IMR-90 (cell line): ENCODE measurements around the gene POLRMT. TPM values are rescaled to one million over a fixed set of nuclear protein-coding genes. Genes with fewer than 3 reads are reported as not detected.

Experiments
- ATAC-seq: fragments of 200-7000 bp; cut with Tn5 transposase; 2 replicates; pipeline ENCODE4 v1.9.1; 2020; ENCODE audit warnings: low read depth, mild to moderate bottlenecking, moderate library complexity
- BruUV-seq: library from RNA; stranded (reverse); fragments of 400-500 nt; replicated peaks from 2 replicates; lab custom pipeline; 2021; lab: Mats Ljungman, UMichigan
- CTCF ChIA-PET: fragments of 300-600 bp; formaldehyde crosslinking; extraction: SDS; loops from one replicate; lab custom pipeline; 2021; ENCODE audit warnings: antibody characterized with exemption; lab: Yijun Ruan, JAX
- POLR2A ChIA-PET: fragments of 300-600 bp; sonication (Branson Sonifier 250); formaldehyde crosslinking; loops from one replicate; lab custom pipeline; 2022; ENCODE audit warnings: antibody characterized with exemption; ENCODE audit not compliant: unreplicated experiment; lab: Charles Lee
- DNase-seq: peaks from one replicate; pipeline ENCODE4 v3.0.0; 2013
- H2AFZ ChIP-seq: replicated peaks from 2 replicates; pipeline ENCODE3; 2013; ENCODE audit warnings: low read length, mild to moderate bottlenecking; ENCODE audit not compliant: poor library complexity
- H2AK5ac ChIP-seq: 2 replicates; pipeline ENCODE4 v1.6.1; 2013; ENCODE audit warnings: low read depth, low read length, inconsistent platforms
- H2AK9ac ChIP-seq: replicated peaks from 2 replicates; pipeline ENCODE3; 2013; ENCODE audit warnings: mild to moderate bottlenecking, low read depth, low read length, moderate library complexity; ENCODE audit not compliant: poor library complexity
- H2BK120ac ChIP-seq: 2 replicates; pipeline ENCODE4 v1.6.1; 2013; ENCODE audit warnings: low read depth, low read length, inconsistent platforms
- H2BK15ac ChIP-seq: 3 replicates; pipeline ENCODE4 v1.6.1; 2013; ENCODE audit warnings: low read depth, low read length, inconsistent platforms
- H2BK20ac ChIP-seq: 2 replicates; pipeline ENCODE4 v1.6.1; 2013; ENCODE audit warnings: low read depth, mild to moderate bottlenecking, inconsistent platforms, low read length, moderate library complexity
- H2BK5ac ChIP-seq: 2 replicates; pipeline ENCODE4 v1.6.1; 2013; ENCODE audit warnings: mild to moderate bottlenecking, low read depth, low read length, inconsistent platforms; ENCODE audit not compliant: poor library complexity, severe bottlenecking
- H3K14ac ChIP-seq: replicated peaks from 2 replicates; pipeline ENCODE4 v1.6.1; 2013; ENCODE audit warnings: low read depth, low read length, inconsistent platforms
- H3K18ac ChIP-seq: 2 replicates; pipeline ENCODE4 v1.6.1; 2013; ENCODE audit warnings: low read depth, low read length, control low read depth
- H3K23ac ChIP-seq: 2 replicates; pipeline ENCODE4 v1.6.1; 2013; ENCODE audit warnings: low read depth, low read length, inconsistent platforms
- H3K27ac ChIP-seq: 2 replicates; pipeline ENCODE4 v1.5.1; 2013; ENCODE audit warnings: mild to moderate bottlenecking, control low read depth, low read length; ENCODE audit not compliant: insufficient read depth
- H3K27me3 ChIP-seq: 2 replicates; pipeline ENCODE4 v1.6.1; 2013; ENCODE audit warnings: low read length; ENCODE audit not compliant: control insufficient read depth, insufficient read depth
- H3K36me3 ChIP-seq: 2 replicates; pipeline ENCODE4 v1.6.1; 2013; ENCODE audit warnings: low read length, mixed read lengths; ENCODE audit not compliant: control insufficient read depth, insufficient read depth
- H3K4ac ChIP-seq: 2 replicates; pipeline ENCODE4 v1.6.1; 2013; ENCODE audit warnings: low read depth, low read length, inconsistent platforms
- H3K4me1 ChIP-seq: 2 replicates; pipeline ENCODE4 v1.6.1; 2013; ENCODE audit warnings: low read length, mixed read lengths; ENCODE audit not compliant: control insufficient read depth, insufficient read depth
- H3K4me2 ChIP-seq: 2 replicates; pipeline ENCODE4 v1.6.1; 2013; ENCODE audit warnings: low read depth, mild to moderate bottlenecking, control low read depth, low read length, moderate library complexity
- H3K4me3 ChIP-seq: 2 replicates; pipeline ENCODE4 v1.5.1; 2013; ENCODE audit warnings: low read depth, mild to moderate bottlenecking, control low read depth, low read length, moderate library complexity; ENCODE audit not compliant: insufficient read depth
- H3K56ac ChIP-seq: 2 replicates; pipeline ENCODE4 v1.6.1; 2013; ENCODE audit warnings: low read length, inconsistent platforms; ENCODE audit not compliant: insufficient read depth; ENCODE audit errors: extremely low read depth
- H3K79me1 ChIP-seq, 2 experiments: 2 replicates each; pipeline ENCODE4 v1.6.1; 2013; ENCODE audit warnings: low read length in 2 of 2, inconsistent platforms in 1 of 2, low read depth in 1 of 2
- H3K9ac ChIP-seq: 2 replicates; pipeline ENCODE4 v1.6.1; 2013; ENCODE audit warnings: low read depth, low read length, control low read depth
- H3K9me1 ChIP-seq: 2 replicates; pipeline ENCODE4 v1.6.1; 2013; ENCODE audit warnings: low read length, inconsistent platforms; ENCODE audit not compliant: insufficient read depth
- H3K9me3 ChIP-seq: 2 replicates; pipeline ENCODE4 v1.6.1; 2013; ENCODE audit warnings: low read length; ENCODE audit not compliant: control insufficient read depth, insufficient read depth
- H4K20me1 ChIP-seq: 2 replicates; pipeline ENCODE4 v1.6.1; 2013; ENCODE audit warnings: low read length, inconsistent platforms; ENCODE audit not compliant: insufficient read depth
- H4K5ac ChIP-seq: 2 replicates; pipeline ENCODE4 v1.6.1; 2013; ENCODE audit warnings: mild to moderate bottlenecking, low read depth, low read length, control low read depth
- H4K8ac ChIP-seq, 2 experiments: 2 replicates each; pipeline ENCODE4 v1.6.1; 2013; ENCODE audit warnings: low read depth in 2 of 2, low read length in 2 of 2, control low read depth in 1 of 2, inconsistent platforms in 1 of 2
- H4K91ac ChIP-seq: 2 replicates; pipeline ENCODE4 v1.6.1; 2013; ENCODE audit warnings: low read depth, low read length, inconsistent platforms; ENCODE audit not compliant: insufficient read depth
- BHLHE40 ChIP-seq: fragments of 150-350 bp; IDR thresholded peaks from 2 replicates; pipeline ENCODE4 v1.6.1; 2016; ENCODE audit warnings: mild to moderate bottlenecking, low read depth, low read length
- CEBPB ChIP-seq: IDR thresholded peaks from 2 replicates; pipeline ENCODE4 v1.6.1; 2012; ENCODE audit warnings: low read depth, low read length, improper control_type of control experiment
- CHD1 ChIP-seq: IDR thresholded peaks from 2 replicates; pipeline ENCODE4 v1.6.1; 2012; ENCODE audit warnings: low read depth, low read length, improper control_type of control experiment
- CTCF ChIP-seq: conservative IDR thresholded peaks from 2 replicates; pipeline ENCODE4 v1.5.1; 2012; ENCODE audit warnings: mild to moderate bottlenecking, low read depth, low read length, improper control_type of control experiment
- ELK1 ChIP-seq: fragments of 150-350 bp; IDR thresholded peaks from 2 replicates; pipeline ENCODE4 v1.6.1; 2016; ENCODE audit warnings: low read depth, mild to moderate bottlenecking, low read length, moderate library complexity, borderline replicate concordance
- FOS ChIP-seq: fragments of 150-350 bp; IDR thresholded peaks from 2 replicates; pipeline ENCODE4 v1.6.1; 2016; ENCODE audit warnings: low read depth, low read length
- MAFK ChIP-seq: IDR thresholded peaks from 2 replicates; pipeline ENCODE4 v1.6.1; 2012; ENCODE audit warnings: low read depth, low read length, improper control_type of control experiment
- MAZ ChIP-seq: IDR thresholded peaks from 2 replicates; pipeline ENCODE4 v1.6.1; 2012; ENCODE audit warnings: low read depth, mild to moderate bottlenecking, low read length, improper control_type of control experiment, moderate library complexity, borderline replicate concordance
- MXI1 ChIP-seq: IDR thresholded peaks from 2 replicates; pipeline ENCODE4 v1.6.1; 2012; ENCODE audit warnings: low read depth, mild to moderate bottlenecking, low read length, moderate library complexity, borderline replicate concordance
- NFE2L2 ChIP-seq: fragments of 150-350 bp; IDR thresholded peaks from 2 replicates; pipeline ENCODE4 v1.6.1; 2016; ENCODE audit warnings: low read depth, mild to moderate bottlenecking, low read length
- POLR2A ChIP-seq: IDR thresholded peaks from 2 replicates; pipeline ENCODE4 v1.6.1; 2012; ENCODE audit warnings: mild to moderate bottlenecking, low read depth, low read length
- RAD21 ChIP-seq: IDR thresholded peaks from 2 replicates; pipeline ENCODE4 v1.6.1; 2012; ENCODE audit warnings: low read length, improper control_type of control experiment
- RCOR1 ChIP-seq: IDR thresholded peaks from 2 replicates; pipeline ENCODE4 v1.6.1; 2012; ENCODE audit warnings: mild to moderate bottlenecking, low read length, improper control_type of control experiment; ENCODE audit not compliant: insufficient replicate concordance
- RFX5 ChIP-seq: IDR thresholded peaks from 2 replicates; pipeline ENCODE4 v1.8.0; 2012; ENCODE audit warnings: low read depth, mild to moderate bottlenecking, low read length, moderate library complexity
- SMC3 ChIP-seq: fragments of 150-350 bp; IDR thresholded peaks from 2 replicates; pipeline ENCODE4 v1.6.1; 2016; ENCODE audit warnings: low read depth, mild to moderate bottlenecking, antibody characterized with exemption, low read length, moderate library complexity
- USF2 ChIP-seq: fragments of 150-350 bp; IDR thresholded peaks from 2 replicates; pipeline ENCODE4 v1.6.1; 2017; ENCODE audit warnings: mild to moderate bottlenecking, antibody characterized with exemption, low read length, low read depth
- WGBS, 2 experiments: methylation state at CpG; one replicate each; pipeline versions ENCODE4 v1.1.5 to v1.1.7; 2013; ENCODE audit warnings: missing lambda C conversion rate in 2 of 2; ENCODE audit not compliant: insufficient read length in 1 of 2; ENCODE audit errors: extremely low coverage in 2 of 2; 5-methylcytosine and 5-hydroxymethylcytosine counted together
- dilution Hi-C: fragments of 300-500 bp; cut with HindIII; formaldehyde crosslinking; loops from one replicate; pipeline ENCODE4 v1.14.3; 2018; ENCODE audit warnings: low sequenced_read_pairs; ENCODE audit not compliant: unreplicated experiment
- in situ Hi-C: fragments of 300-500 bp; cut with MboI; formaldehyde crosslinking; loops from 3 replicates; pipeline ENCODE4 v1.14.3; 2019; ENCODE audit warnings: low sequenced_read_pairs, inconsistent platforms, mixed read lengths
- intact Hi-C: fragments of 100-400 bp; cut with micrococcal nuclease; formaldehyde crosslinking; loops from 2 replicates; pipeline ENCODE4 v1.10.0; 2022
- polyA plus RNA-seq, 3 experiments: library from polyadenylated mRNA; depleted of rRNA; stranded (reverse); fragments of >200 nt; gene quantifications; 2 replicates each; pipeline ENCODE4 v1.2.3, GENCODE V29; 2012; ENCODE audit warnings: low replicate concordance in 1 of 3
- total RNA-seq: library from RNA; depleted of rRNA; stranded (reverse); fragments of >200 nt; gene quantifications from 2 replicates; pipeline ENCODE4 v1.2.3, GENCODE V29; 2012

POLRMT gene
- total and polyA plus RNA-seq, 2 of the 4 experiments (the other 2 are of a cell fraction): 9.9 to 29.6 TPM

- in situ Hi-C loops (no loop called here), dilution Hi-C loops (no loop called here), intact Hi-C loops (no loop called here)
- Histone ChIP-seq H3K4me2 (no peak overlapping the region), H3K36me3 (peaks cover 26% of the 10 kb centered on the region; the same call in 1 of the 2 replicates), H2AFZ (no peak overlapping the region), H4K91ac (no peak overlapping the region), H3K9ac (no peak overlapping the region), H3K23ac (no peak overlapping the region), H3K9me3 (no peaks in the 10 kb centered on the region), H3K4me1 (peaks cover 11% of the 10 kb centered on the region), H2AK5ac (no peak overlapping the region), H2BK15ac (no peak overlapping the region), H3K9me1 (peaks cover 7% of the 10 kb centered on the region; the same call in 1 of the 2 replicates), H4K8ac (no peak overlapping the region), H2BK120ac (no peak overlapping the region), H3K27me3 (no peaks in the 10 kb centered on the region), H4K20me1 (peaks cover 83% of the 10 kb centered on the region), H3K18ac (no peak overlapping the region), H4K5ac (no peak overlapping the region), H2BK5ac (no peak overlapping the region), H3K14ac (no peak overlapping the region), H3K56ac (no peak overlapping the region), H3K79me1 (peaks cover 0 to 44% of the 10 kb centered on the region in 2 experiments; a peak in 2 of 4 replicates), H3K4me3 (no peak overlapping the region), H3K27ac (no peak overlapping the region), H3K4ac (no peak overlapping the region), H2BK20ac (no peak overlapping the region), H2AK9ac (no peak overlapping the region)
- TF ChIP-seq RAD21 (no peak), MXI1 (no peak), POLR2A (no peak), ELK1 (no peak), SMC3 (no peak), CEBPB (no peak), FOS (no peak), CTCF (no peak), BHLHE40 (no peak), RFX5 (no peak), MAZ (no peak), NFE2L2 (no peak), CHD1 (no peak), RCOR1 (no peak), USF2 (no peak), MAFK (no peak)
- CTCF ChIA-PET: no interaction called here
- ATAC-seq: no peak
- no peak for DNase-seq
- BruUV-seq: no TSS peak
- WGBS, 2 experiments: 91% methylated on average over 15 of the region's 22 CpGs; no CpG with 5 or more reads in 1 of the 2 experiments
- POLR2A ChIA-PET: no interaction called here
Measured at GRCh38 chr19:580274-580835, 53.0 kb downstream of the POLRMT start.
